GM21717 (cell line): ENCODE data around the gene CES1.
"Not testable (repeated sequence)": the region's sequence is repeated elsewhere in the genome, so short reads cannot be mapped to it uniquely, and the experiment has no call there.

Source experiments
- ATAC-seq: cut with Tn5 transposase; IDR thresholded peaks from one replicate; pipeline ENCODE4 v1.9.1; 2021; ENCODE audit warnings: mild to moderate bottlenecking, moderate library complexity; ENCODE audit not compliant: unreplicated experiment

Gene CES1

GRCh38 chr16:55832425-55832772 is 497 bp downstream of the CES1 start:
- no peak for ATAC-seq

- no peak for ATAC-seq
Measured at GRCh38 chr16:55830658-55831294, 2.1 kb downstream of the CES1 start.

- ATAC-seq, result not testable (repeated sequence)
Measured at GRCh38 chr16:55829232-55829631, 3.7 kb downstream of the CES1 start.

- no peak for ATAC-seq
Measured at GRCh38 chr16:55828680-55829079, 4.2 kb downstream of the CES1 start.

- no peak for ATAC-seq
Measured at GRCh38 chr16:55825115-55825728, 7.7 kb downstream of the CES1 start.

- ATAC-seq, result no peak
Measured at GRCh38 chr16:55824473-55825000, 8.4 kb downstream of the CES1 start.

- ATAC-seq, result no peak
Measured at GRCh38 chr16:55822280-55822810, 10.6 kb downstream of the CES1 start.

- ATAC-seq, result no peak
Measured at GRCh38 chr16:55821210-55821609, 11.7 kb downstream of the CES1 start.

GRCh38 chr16:55820615-55821014 is 12.3 kb downstream of the CES1 start:
- ATAC-seq, result no peak

- ATAC-seq, result no peak
Measured at GRCh38 chr16:55817236-55817912, 15.5 kb downstream of the CES1 start.

- not testable (repeated sequence) for ATAC-seq
Measured at GRCh38 chr16:55816222-55816621, 16.7 kb downstream of the CES1 start.

GRCh38 chr16:55815320-55815719 is 17.6 kb downstream of the CES1 start:
- no peak for ATAC-seq

- not testable (repeated sequence) for ATAC-seq
Measured at GRCh38 chr16:55814174-55814573, 18.7 kb downstream of the CES1 start.

- ATAC-seq, result not testable (repeated sequence)
Measured at GRCh38 chr16:55813730-55814129, 19.2 kb downstream of the CES1 start.

- no peak for ATAC-seq
Measured at GRCh38 chr16:55812951-55813350, 19.9 kb downstream of the CES1 start.

GRCh38 chr16:55811811-55812210 is 21.1 kb downstream of the CES1 start:
- ATAC-seq, result no peak

- ATAC-seq, result no peak
Measured at GRCh38 chr16:55810451-55810961, 22.4 kb downstream of the CES1 start.

- ATAC-seq, result no peak
Measured at GRCh38 chr16:55809851-55810250, 23.0 kb downstream of the CES1 start.

- no peak for ATAC-seq
Measured at GRCh38 chr16:55809386-55809785, 23.5 kb downstream of the CES1 start.

- not testable (repeated sequence) for ATAC-seq
Measured at GRCh38 chr16:55808286-55808685, 24.6 kb downstream of the CES1 start.

- ATAC-seq, result not testable (repeated sequence)
Measured at GRCh38 chr16:55805104-55805503, 27.8 kb downstream of the CES1 start.

GRCh38 chr16:55803681-55804080 is 29.2 kb downstream of the CES1 start:
- ATAC-seq, result not testable (repeated sequence)
